ENCODE measurements around the gene ANKRD29.

DNA sequence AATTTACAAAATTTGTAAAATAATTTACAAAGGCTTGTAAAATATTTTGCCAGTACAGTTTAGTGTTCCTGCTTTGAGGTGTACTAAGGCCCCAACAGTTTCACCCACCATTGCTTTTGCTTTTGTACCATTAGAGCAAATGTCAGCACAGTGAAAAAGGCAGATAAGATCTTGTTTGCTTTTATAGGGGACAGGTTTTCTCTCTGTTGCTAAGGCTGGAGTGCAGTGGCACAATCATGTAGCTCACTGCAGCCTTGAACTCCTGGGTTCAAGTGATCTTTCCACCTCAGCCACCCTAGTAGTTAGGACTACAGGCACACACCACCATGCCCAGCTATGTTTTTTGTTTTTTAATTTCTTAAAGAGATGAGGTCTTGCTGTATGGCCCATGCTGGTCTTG is 56.8 kb downstream of the ANKRD29 start:
- TF ChIP-seq, protein P1, sequence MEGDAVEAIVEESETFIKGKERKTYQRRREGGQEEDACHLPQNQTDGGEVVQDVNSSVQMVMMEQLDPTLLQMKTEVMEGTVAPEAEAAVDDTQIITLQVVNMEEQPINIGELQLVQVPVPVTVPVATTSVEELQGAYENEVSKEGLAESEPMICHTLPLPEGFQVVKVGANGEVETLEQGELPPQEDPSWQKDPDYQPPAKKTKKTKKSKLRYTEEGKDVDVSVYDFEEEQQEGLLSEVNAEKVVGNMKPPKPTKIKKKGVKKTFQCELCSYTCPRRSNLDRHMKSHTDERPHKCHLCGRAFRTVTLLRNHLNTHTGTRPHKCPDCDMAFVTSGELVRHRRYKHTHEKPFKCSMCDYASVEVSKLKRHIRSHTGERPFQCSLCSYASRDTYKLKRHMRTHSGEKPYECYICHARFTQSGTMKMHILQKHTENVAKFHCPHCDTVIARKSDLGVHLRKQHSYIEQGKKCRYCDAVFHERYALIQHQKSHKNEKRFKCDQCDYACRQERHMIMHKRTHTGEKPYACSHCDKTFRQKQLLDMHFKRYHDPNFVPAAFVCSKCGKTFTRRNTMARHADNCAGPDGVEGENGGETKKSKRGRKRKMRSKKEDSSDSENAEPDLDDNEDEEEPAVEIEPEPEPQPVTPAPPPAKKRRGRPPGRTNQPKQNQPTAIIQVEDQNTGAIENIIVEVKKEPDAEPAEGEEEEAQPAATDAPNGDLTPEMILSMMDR (IDR thresholded peaks at IDR 0.05), result no peak
- no peak for TF ChIP-seq EZH2 (IDR thresholded peaks at IDR 0.05)
- no peak for TF ChIP-seq EZH2phosphoT487 (IDR thresholded peaks at IDR 0.05)

Measured in neural progenitor cell (in vitro differentiated cells).